Activated CD4-positive, alpha-beta memory T cell treated with anti-CD3 and anti-CD28 coated beads for 36 hours (primary cell): ENCODE results near the gene PRSS8. TPM values are rescaled to one million over a fixed set of nuclear protein-coding genes. Genes with fewer than 3 reads are reported as not detected.

Experiments
- CTCF ChIA-PET: fragments of 350-600 bp; sonication (Branson Sonifier 250); formaldehyde crosslinking; loops from one replicate; lab custom pipeline; 2021; ENCODE audit warnings: antibody characterized with exemption, inconsistent platforms; lab: Charles Lee
- POLR2A ChIA-PET: fragments of 350-600 bp; sonication (Branson Sonifier 250); formaldehyde crosslinking; loops from one replicate; lab custom pipeline; 2021; ENCODE audit warnings: antibody characterized with exemption; lab: Charles Lee
- DNase-seq: peaks from one replicate; pipeline ENCODE4 v3.0.0-alpha.2; 2020
- H3K27ac Mint-ChIP-seq: one replicate; pipeline ENCODE4 v1.8.0; 2021; ENCODE audit warnings: mixed read lengths
- H3K27me3 Mint-ChIP-seq: one replicate; pipeline ENCODE4 v1.8.0; 2021; ENCODE audit warnings: mixed read lengths
- H3K36me3 Mint-ChIP-seq: one replicate; pipeline ENCODE4 v1.8.0; 2021; ENCODE audit warnings: mixed read lengths
- H3K4me1 Mint-ChIP-seq: one replicate; pipeline ENCODE4 v1.8.0; 2021; ENCODE audit warnings: low read depth, mixed read lengths
- H3K4me3 Mint-ChIP-seq: one replicate; pipeline ENCODE4 v1.8.0; 2021; ENCODE audit warnings: mild to moderate bottlenecking, mixed read lengths
- H3K9me3 Mint-ChIP-seq: one replicate; pipeline ENCODE4 v1.8.0; 2021; ENCODE audit warnings: mixed read lengths
- intact Hi-C: fragments of 100-400 bp; cut with micrococcal nuclease; formaldehyde crosslinking; loops from one replicate; pipeline ENCODE4 v1.15.1; 2023
- total RNA-seq, 2 experiments: library from RNA; stranded (reverse); gene quantifications; one replicate each; pipeline ENCODE4 v1.2.3, GENCODE V29; 2021

The PRSS8 gene
- total RNA-seq, 2 experiments from 2014 or later: not detected

DNA sequence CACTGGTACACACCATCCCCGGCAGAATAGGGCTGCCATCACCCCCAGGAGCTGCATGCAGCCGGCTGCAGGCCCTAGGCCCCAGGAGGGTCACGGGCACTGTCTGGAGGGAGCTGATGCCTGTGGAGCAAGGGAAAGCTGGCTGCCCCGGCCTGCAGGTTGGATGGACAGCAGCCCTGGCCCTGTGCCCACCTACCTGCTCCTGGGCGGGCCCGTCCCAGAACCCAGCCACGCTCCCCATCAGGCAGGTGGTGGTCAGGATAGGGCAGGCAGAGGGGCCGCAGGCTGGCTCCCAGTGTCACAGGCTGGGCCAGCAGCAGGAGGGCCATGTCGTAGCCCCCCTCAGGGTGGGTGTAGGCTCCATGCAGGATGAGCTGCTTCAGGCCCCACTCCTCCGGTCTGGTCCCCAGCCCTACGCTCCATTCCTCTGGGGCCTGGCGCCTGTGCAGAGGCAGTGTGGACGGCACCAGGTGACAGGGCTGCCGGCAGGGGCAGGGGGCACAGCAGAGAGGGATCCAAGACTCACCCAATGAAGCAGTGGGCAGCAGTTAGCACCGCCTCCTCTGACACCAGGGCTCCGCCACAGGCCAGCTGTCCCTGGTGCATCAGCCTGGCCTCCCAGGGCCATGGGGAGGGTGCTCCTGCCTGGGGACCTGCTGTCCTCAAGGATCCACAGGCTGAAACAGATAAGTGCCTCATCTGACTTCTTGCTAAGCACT, 50.8 kb downstream of the PRSS8 start:
- no peak overlapping the region for H3K4me3 Mint-ChIP-seq
- DNase-seq: no peak
- H3K27me3 Mint-ChIP-seq: no peaks in the 10 kb centered on the region
- H3K27ac Mint-ChIP-seq: no peak overlapping the region
- intact Hi-C loops: no loop called here
- peaks cover 6% of the 10 kb centered on the region for H3K4me1 Mint-ChIP-seq
- H3K36me3 Mint-ChIP-seq: peaks cover 14% of the 10 kb centered on the region
- no peaks in the 10 kb centered on the region for H3K9me3 Mint-ChIP-seq
- CTCF ChIA-PET: no interaction called here
- POLR2A ChIA-PET: interaction anchor here (1.1 kb wide), 1 partner anchor 10 kb away, joined by 3 read pairs; the partner anchor contains the start of gene ZNF646

DNA sequence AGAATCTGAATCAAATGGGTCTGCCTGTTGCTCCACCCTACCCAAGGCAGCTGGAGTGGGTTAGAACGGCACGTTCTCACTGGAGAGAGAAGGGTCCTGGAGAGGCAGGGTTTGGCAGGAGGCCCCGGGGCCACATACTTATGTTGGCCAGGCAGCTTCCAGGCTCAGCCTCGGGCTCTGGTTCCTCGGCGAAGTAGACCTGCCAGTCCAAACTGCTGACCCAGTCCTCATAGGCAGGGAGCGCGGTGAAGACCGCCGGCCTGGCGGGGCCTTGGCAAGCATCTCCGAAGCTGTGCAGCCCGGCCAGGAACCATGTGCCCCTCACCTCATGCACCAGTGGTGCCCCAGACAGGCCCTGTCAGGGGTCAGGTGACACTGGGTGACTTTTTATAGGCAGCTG, 51.5 kb downstream of the PRSS8 start:
- Mint-ChIP-seq H3K4me3 (no peak overlapping the region), H3K27me3 (no peaks in the 10 kb centered on the region), H3K9me3 (no peaks in the 10 kb centered on the region), H3K27ac (no peak overlapping the region), H3K4me1 (peaks cover 6% of the 10 kb centered on the region), H3K36me3 (peaks cover 15% of the 10 kb centered on the region)
- intact Hi-C loops: no loop called here
- no peak for DNase-seq
- ChIA-PET CTCF (no interaction called here), POLR2A (interaction anchor here (1.1 kb wide), 1 partner anchor 10 kb away, joined by 3 read pairs; the partner anchor contains the start of gene ZNF646)

DNA sequence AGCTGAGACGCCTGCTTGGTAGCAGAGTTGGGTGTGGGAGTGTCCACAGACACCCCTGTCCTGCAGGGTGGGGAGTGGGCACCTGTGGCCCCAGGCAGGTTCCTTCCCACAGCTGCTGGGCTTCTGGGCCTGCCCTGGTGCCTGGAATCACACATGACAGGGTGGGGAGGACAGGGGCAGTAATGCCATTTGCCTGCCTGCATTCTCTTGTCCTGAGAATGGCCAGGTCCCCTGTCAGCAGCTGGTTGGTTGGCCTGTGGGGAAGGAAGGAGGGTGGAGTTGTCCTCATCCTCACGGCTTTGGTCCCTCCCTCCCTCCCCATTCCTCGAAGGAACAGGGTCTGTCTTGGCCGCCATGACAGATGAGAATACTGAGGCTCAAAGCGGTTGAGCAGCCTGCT, 52.0 kb downstream of the PRSS8 start:
- ChIA-PET POLR2A (no interaction called here), CTCF (no interaction called here)
- H3K36me3 Mint-ChIP-seq: peaks cover 18% of the 10 kb centered on the region
- no peak overlapping the region for H3K4me3 Mint-ChIP-seq
- intact Hi-C loops: no loop called here
- H3K27ac Mint-ChIP-seq: no peak overlapping the region
- no peaks in the 10 kb centered on the region for H3K27me3 Mint-ChIP-seq
- no peaks in the 10 kb centered on the region for H3K9me3 Mint-ChIP-seq
- H3K4me1 Mint-ChIP-seq: peaks cover 6% of the 10 kb centered on the region
- DNase-seq: no peak

DNA sequence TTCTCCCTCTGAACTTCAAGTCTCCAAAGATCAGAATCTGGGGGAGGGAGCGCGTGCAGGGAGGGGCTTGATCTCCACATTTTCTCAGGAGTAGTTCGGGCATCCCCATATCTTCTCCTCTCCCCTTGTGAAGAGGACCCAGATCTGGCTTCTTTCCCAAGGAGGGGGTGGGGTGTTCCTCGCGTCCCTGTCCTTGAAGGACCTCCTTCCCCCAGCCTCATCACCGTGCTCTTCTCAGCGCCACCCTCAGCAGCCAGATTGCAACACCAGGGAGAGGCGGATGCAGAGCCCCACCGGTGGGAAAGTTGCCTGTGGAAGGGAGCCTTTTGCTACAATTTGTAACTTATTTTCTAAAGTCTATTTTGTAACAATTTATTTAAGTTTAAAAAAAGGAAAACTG, 52.4 kb downstream of the PRSS8 start:
- intact Hi-C loops: no loop called here
- Mint-ChIP-seq H3K27ac (no peak overlapping the region), H3K9me3 (no peaks in the 10 kb centered on the region), H3K27me3 (no peaks in the 10 kb centered on the region), H3K4me1 (peaks cover 6% of the 10 kb centered on the region), H3K4me3 (no peak overlapping the region), H3K36me3 (peaks cover 22% of the 10 kb centered on the region)
- ChIA-PET POLR2A (interaction anchor here (1.4 kb wide), 1 partner anchor 11 kb away, joined by 4 read pairs; no protein-coding TSS in a partner anchor), CTCF (no interaction called here)
- no peak for DNase-seq

DNA sequence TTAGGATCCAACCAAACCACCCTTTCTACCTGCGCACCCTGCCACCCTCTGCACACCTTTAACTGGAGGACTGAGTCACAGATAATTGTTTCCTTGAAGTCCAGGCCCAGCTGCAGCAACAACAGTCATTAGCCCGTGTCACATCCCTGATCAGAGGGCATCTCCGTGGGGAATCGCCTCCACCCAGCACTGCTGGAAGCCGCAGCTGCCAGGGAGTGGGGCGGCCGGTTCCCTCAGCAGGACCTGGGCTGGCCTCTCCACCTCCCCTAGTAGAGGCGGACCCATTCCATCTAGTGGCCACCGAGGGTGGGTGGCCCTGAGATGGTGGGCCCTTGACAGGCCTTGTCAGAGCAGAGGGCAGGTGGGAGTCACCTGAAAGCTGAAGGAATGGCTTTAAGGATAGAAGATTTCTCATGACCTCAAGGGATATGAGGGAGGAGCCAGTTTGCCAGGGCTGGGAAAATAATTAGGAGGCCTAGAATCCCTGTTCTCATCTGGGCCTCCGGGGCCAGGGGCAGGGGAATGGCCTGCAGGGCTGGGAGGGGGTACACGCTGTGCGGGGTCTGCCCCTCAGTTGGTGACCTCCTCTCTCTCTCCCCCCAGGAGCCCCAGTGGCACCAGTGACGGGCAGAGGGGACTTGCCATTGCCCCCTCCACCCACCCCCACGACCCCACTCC, 53.0 kb downstream of the PRSS8 start:
- no peak for DNase-seq
- POLR2A ChIA-PET: interaction anchor here (1.4 kb wide), 1 partner anchor 11 kb away, joined by 4 read pairs; no protein-coding TSS in a partner anchor
- Mint-ChIP-seq H3K4me1 (peaks cover 6% of the 10 kb centered on the region), H3K36me3 (peaks cover 26% of the 10 kb centered on the region), H3K27ac (no peak overlapping the region), H3K4me3 (no peak overlapping the region), H3K27me3 (no peaks in the 10 kb centered on the region), H3K9me3 (no peaks in the 10 kb centered on the region)
- intact Hi-C loops: no loop called here
- CTCF ChIA-PET: no interaction called here

Other genes starting within 250 kb of the PRSS8 start
- 10 to 100 TPM; 25.6 to 25.7 TPM for gene BCL7C, start 241.7 kb downstream of the PRSS8 start, total RNA-seq
- under 1 TPM; 0.22 to 0.43 TPM for gene CTF1, start 239.1 kb downstream of the PRSS8 start, total RNA-seq
- gene FBXL19, start 212.2 kb downstream of the PRSS8 start, total RNA-seq: 10 to 100 TPM; 21.0 to 22.2 TPM
- 1 to 10 TPM; 9.6 to 9.7 TPM for gene ORAI3, start 186.7 kb downstream of the PRSS8 start, total RNA-seq
- gene SETD1A, start 178.0 kb downstream of the PRSS8 start, total RNA-seq: 10 to 100 TPM; 16.4 to 17.4 TPM
- gene HSD3B7, start 150.5 kb downstream of the PRSS8 start, total RNA-seq: 1 to 10 TPM; 2.2 TPM
- gene STX1B, start 125.1 kb downstream of the PRSS8 start, total RNA-seq: 1 to 10 TPM in 1 of 2 experiments, under 1 TPM in 1; 0.92 to 1.0 TPM
- gene STX4, start 102.2 kb downstream of the PRSS8 start, total RNA-seq: 10 to 100 TPM; 46.7 to 46.8 TPM
- gene ZNF668, start 61.5 kb downstream of the PRSS8 start, total RNA-seq: 10 to 100 TPM; 11.4 to 13.3 TPM
- gene ZNF646, start 61.3 kb downstream of the PRSS8 start, total RNA-seq: 10 to 100 TPM; 18.6 to 19.9 TPM
- 1 to 10 TPM; 3.4 to 5.3 TPM for gene PRSS53, start 46.8 kb downstream of the PRSS8 start, total RNA-seq
- 10 to 100 TPM; 67.3 to 72.3 TPM for gene VKORC1, start 40.9 kb downstream of the PRSS8 start, total RNA-seq
- 10 to 100 TPM; 38.5 to 40.5 TPM for gene BCKDK, start 27.3 kb downstream of the PRSS8 start, total RNA-seq
- 10 to 100 TPM; 48.8 to 49.6 TPM for gene KAT8, start 18.1 kb downstream of the PRSS8 start, total RNA-seq
- under 1 TPM in 1 of 2 experiments, not detected in 1; 0.24 TPM for gene PRSS36, start 14.3 kb upstream of the PRSS8 start, total RNA-seq
- gene FUS, start 44.4 kb upstream of the PRSS8 start, total RNA-seq: 100 to 1,000 TPM; 459 to 489 TPM
- gene PYCARD, start 67.0 kb upstream of the PRSS8 start, total RNA-seq: 10 to 100 TPM; 13.6 to 14.6 TPM
- not detected for gene TRIM72, start 78.4 kb upstream of the PRSS8 start, total RNA-seq
- not detected for gene PYDC1, start 81.4 kb upstream of the PRSS8 start, total RNA-seq
- 1 to 10 TPM; 4.1 to 5.0 TPM for gene ITGAM, start 124.2 kb upstream of the PRSS8 start, total RNA-seq
- 10 to 100 TPM; 30.3 to 32.9 TPM for gene ITGAX, start 219.4 kb upstream of the PRSS8 start, total RNA-seq